ENCODE measurements around the gene M1AP.

Gene M1AP

DNA sequence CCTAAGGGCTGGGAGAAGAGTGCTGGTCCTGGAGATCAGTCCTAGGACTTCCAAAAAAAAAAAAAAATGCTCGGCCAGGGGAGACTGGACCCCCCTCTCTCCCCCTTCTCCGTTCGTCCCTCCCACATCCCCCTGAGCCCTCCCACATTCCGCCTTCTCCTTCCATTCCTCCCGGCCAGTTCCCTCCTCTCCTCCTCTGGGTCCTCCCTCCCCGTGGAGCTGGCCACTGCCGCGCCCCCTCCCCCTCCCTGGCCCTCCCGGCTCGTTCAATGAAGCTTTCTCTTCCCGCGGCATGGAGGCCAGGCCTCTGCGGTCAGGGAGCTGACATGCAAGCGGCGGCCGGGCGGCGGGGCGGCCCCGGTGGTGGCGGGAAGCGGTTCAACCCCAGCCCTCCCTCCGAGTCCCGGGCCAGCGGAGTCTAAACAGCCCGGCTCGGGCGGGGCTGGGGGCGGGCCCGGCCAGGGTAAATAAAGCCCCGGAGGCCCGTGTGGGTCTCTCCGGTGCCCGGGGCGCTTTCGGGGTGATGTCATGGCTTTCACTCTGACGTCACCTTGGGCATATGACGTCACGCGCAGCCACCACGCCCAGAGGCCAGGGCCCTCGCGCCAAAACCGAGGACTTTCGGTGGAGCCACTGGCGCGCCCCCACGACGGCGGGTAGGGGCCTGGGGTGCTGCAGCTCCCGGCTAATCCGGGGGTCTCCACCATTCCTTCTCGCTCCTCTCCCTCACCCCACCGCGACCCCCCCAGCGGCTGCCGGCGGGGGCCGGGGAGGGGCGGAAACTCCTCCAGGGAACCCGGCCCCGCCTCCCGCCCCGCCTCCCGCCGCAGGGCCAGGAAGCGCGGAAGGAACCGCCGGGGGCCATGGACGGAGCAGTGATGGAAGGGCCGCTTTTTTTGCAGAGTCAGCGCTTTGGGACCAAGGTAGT, 94.0 kb downstream of the M1AP start, which contains the start of the genes DOK1 and LOXL3:
DOK1 (plus strand) TSS at position 829 of the 928 bp plus-strand sequence; CDS start at position 864, 35 bp downstream.
LOXL3 (minus strand) TSS at position 51 of the 928 bp plus-strand sequence. CDS start 1,308 bp downstream, outside the sequence.
- no peak for TF ChIP-seq FOXP2 (optimal IDR thresholded peaks at IDR 0.05; ENCODE audit: borderline replicate concordance, extremely low read depth, extremely low read length, insufficient read depth)
- TF ChIP-seq, protein P1, sequence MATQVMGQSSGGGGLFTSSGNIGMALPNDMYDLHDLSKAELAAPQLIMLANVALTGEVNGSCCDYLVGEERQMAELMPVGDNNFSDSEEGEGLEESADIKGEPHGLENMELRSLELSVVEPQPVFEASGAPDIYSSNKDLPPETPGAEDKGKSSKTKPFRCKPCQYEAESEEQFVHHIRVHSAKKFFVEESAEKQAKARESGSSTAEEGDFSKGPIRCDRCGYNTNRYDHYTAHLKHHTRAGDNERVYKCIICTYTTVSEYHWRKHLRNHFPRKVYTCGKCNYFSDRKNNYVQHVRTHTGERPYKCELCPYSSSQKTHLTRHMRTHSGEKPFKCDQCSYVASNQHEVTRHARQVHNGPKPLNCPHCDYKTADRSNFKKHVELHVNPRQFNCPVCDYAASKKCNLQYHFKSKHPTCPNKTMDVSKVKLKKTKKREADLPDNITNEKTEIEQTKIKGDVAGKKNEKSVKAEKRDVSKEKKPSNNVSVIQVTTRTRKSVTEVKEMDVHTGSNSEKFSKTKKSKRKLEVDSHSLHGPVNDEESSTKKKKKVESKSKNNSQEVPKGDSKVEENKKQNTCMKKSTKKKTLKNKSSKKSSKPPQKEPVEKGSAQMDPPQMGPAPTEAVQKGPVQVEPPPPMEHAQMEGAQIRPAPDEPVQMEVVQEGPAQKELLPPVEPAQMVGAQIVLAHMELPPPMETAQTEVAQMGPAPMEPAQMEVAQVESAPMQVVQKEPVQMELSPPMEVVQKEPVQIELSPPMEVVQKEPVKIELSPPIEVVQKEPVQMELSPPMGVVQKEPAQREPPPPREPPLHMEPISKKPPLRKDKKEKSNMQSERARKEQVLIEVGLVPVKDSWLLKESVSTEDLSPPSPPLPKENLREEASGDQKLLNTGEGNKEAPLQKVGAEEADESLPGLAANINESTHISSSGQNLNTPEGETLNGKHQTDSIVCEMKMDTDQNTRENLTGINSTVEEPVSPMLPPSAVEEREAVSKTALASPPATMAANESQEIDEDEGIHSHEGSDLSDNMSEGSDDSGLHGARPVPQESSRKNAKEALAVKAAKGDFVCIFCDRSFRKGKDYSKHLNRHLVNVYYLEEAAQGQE (IDR thresholded peaks at IDR 0.05; ENCODE audit: insufficient read depth in 1 of 2, low read depth in 2 of 2, low read length in 2 of 2) = no peak
- no peak for TF ChIP-seq TAF1 (IDR thresholded peaks at IDR 0.05; ENCODE audit: borderline replicate concordance, insufficient read depth, low read length)
- no peak for TF ChIP-seq POLR2AphosphoS5 (IDR thresholded peaks at IDR 0.05; ENCODE audit: low read depth, low read length)
- no peak for TF ChIP-seq SIN3A (IDR thresholded peaks at IDR 0.05; ENCODE audit: borderline replicate concordance, insufficient read depth, low read length)

DNA sequence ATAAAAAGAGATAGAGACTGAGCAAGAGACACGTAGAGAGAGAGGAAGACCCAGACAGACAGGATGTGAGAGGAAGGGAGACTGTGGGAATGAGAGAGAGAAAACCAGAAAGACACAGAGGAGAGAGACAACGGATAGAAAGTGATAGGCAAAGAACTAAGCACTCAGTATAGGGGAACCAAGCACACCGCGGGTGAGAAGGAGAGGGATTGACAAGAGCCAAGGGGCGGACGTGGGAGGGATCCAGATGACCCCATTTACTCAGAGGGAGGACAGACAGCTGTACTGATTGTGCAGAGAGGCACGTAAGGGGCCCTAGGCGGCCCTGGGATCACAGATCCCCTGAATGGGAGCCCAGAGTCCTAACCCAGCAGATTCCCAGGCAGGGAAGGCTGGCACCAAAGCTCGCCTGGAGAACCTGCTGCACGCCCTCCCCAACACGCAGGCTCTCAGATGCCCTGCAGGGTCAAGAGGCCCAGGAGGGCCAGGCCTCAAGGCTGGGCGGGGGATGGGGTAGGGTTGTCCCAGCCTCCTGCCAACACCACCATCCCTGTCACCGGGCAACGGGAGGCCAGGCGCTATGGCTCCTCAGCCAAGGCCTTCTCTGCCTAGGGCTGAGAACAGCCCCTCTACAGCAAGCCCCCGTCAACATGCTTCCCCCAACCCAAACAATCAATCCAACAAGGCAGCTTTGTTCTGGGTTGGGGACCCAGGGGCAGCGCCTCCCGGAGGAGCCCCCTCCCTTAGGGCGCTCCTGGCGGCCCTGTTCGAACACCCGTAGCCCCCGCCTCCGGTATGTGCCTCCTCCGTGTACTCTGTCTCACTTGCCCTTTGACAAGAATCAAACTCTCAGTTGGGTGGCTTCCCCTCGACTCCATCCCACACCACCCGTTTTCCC, 95.0 kb downstream of the M1AP start:
- TF ChIP-seq, protein P1 (IDR thresholded peaks at IDR 0.05; ENCODE audit: insufficient read depth in 1 of 2, low read depth in 2 of 2, low read length in 2 of 2) = no peak
- no peak for TF ChIP-seq FOXP2 (optimal IDR thresholded peaks at IDR 0.05; ENCODE audit: borderline replicate concordance, extremely low read depth, extremely low read length, insufficient read depth)
- no peak for TF ChIP-seq SIN3A (IDR thresholded peaks at IDR 0.05; ENCODE audit: borderline replicate concordance, insufficient read depth, low read length)
- no peak for TF ChIP-seq TAF1 (IDR thresholded peaks at IDR 0.05; ENCODE audit: borderline replicate concordance, insufficient read depth, low read length)
- TF ChIP-seq POLR2AphosphoS5 (IDR thresholded peaks at IDR 0.05; ENCODE audit: low read depth, low read length) = no peak

DNA sequence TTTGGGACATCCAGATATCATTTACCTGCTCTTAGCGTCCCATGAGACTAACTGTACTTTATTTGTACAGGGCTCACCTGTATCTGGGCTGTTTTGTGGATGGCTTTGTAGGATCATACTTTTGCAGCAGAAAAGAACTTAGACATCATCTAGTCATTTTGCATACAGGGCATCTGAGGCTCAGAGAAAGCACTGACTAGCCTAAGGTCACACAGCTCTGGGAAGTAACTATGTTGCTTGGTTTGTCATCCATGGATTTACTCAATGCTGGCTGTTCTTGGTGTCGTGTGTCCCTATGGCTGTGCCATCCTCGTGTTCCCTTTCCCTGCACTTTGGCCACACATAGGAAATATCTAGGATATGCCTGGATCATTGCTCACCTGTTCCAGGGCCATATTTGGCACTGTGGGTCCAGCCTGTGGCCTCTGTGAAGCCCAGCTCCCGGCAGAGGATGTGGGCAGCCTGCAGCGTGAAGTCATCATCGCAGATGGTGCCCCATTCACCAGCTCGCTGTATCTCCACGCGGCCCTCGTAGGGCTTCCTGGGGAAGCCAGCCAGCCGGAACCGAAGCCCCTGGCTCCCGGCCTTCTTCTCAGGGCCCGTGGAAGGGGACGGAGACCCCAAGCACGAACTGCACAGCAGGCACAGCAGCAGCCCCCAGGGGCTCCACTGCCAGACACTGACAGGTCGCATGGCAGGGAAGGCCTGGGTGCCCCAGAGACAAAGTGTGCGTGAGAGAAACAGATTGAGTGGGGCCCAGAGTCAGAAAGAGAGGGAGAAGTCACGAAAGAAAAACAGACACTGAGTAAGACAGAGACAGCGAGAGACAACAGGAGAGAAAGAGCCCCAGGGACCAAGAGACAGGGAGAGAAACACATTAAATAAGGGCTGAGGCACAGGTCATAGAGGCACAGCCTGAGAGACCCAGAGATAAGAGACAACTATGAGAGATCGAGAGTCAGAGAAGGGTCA, 95.9 kb downstream of the M1AP start:
- TF ChIP-seq SIN3A (IDR thresholded peaks at IDR 0.05; ENCODE audit: borderline replicate concordance, insufficient read depth, low read length) (no peak), TAF1 (IDR thresholded peaks at IDR 0.05; ENCODE audit: borderline replicate concordance, insufficient read depth, low read length) (no peak), POLR2AphosphoS5 (IDR thresholded peaks at IDR 0.05; ENCODE audit: low read depth, low read length) (no peak), FOXP2 (optimal IDR thresholded peaks at IDR 0.05; ENCODE audit: borderline replicate concordance, extremely low read depth, extremely low read length, insufficient read depth) (no peak)
- TF ChIP-seq, protein P1 (IDR thresholded peaks at IDR 0.05; ENCODE audit: insufficient read depth in 1 of 2, low read depth in 2 of 2, low read length in 2 of 2) = no peak

DNA sequence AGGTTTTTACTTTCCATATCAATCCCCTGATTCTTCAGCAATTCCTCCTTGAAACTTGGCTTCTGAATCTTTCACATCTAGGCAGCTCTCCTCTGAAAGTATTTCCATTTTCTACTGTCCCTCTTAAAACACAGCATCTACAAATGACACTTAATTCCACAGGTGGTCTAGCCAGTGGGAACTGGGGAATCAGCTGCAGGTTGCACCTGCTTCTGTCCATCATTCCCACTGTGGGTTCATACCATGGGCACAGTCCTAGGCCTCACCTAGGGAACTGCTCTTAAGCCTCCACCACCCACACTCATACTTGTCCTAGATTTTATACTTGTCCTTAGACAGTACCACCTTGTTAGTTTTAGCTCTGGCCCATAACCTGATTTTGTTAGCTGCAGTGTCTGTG, 96.6 kb downstream of the M1AP start:
- TF ChIP-seq FOXP2 (optimal IDR thresholded peaks at IDR 0.05; ENCODE audit: borderline replicate concordance, extremely low read depth, extremely low read length, insufficient read depth) (no peak), SIN3A (IDR thresholded peaks at IDR 0.05; ENCODE audit: borderline replicate concordance, insufficient read depth, low read length) (no peak), POLR2AphosphoS5 (IDR thresholded peaks at IDR 0.05; ENCODE audit: low read depth, low read length) (no peak), TAF1 (IDR thresholded peaks at IDR 0.05; ENCODE audit: borderline replicate concordance, insufficient read depth, low read length) (no peak)
- TF ChIP-seq, protein P1 (IDR thresholded peaks at IDR 0.05; ENCODE audit: insufficient read depth in 1 of 2, low read depth in 2 of 2, low read length in 2 of 2) = no peak
